ENCODE measurements around the gene ARHGEF4.

- TF ChIP-seq CTCF (IDR thresholded peaks at IDR 0.05), result no peak
- TF ChIP-seq POLR2A (IDR thresholded peaks at IDR 0.05), result no peak
Observed at GRCh38 chr2:130824492-130825061, 12.1 kb upstream of the ARHGEF4 start.

All from heart left ventricle (tissue), 13 donors.